ENCODE data around the gene PRR12.

PRR12 gene

GRCh38 chr19:49590971-49591730 lies at the start of gene PRR12:
Gene PRR12, plus strand, starts transcription at chr19:49591182. Its CDS starts 473 bp downstream, at chr19:49591655.
- DNase-seq: peak; percentile 77

- no peak for DNase-seq
These were observed 49.1 kb upstream of the PRR12 start for GRCh38 chr19:49541914-49542313.

GRCh38 chr19:49542446-49542845 lies 48.5 kb upstream of the PRR12 start:
- DNase-seq: no peak

- DNase-seq: no peak
These were observed 48.0 kb upstream of the PRR12 start for GRCh38 chr19:49543032-49543431.

GRCh38 chr19:49544154-49544553 lies 46.8 kb upstream of the PRR12 start:
- peak; percentile 71 for DNase-seq

GRCh38 chr19:49546825-49547565 lies 44.0 kb upstream of the PRR12 start:
- DNase-seq: peak; percentile 71

GRCh38 chr19:49549045-49549444 lies 41.9 kb upstream of the PRR12 start:
- no peak for DNase-seq

- DNase-seq: peak; percentile 80
These were observed 39.5 kb upstream of the PRR12 start for GRCh38 chr19:49551531-49551930.

GRCh38 chr19:49552749-49553148 lies 38.2 kb upstream of the PRR12 start:
- peak; percentile 98 for DNase-seq

- no peak for DNase-seq
These were observed 37.3 kb upstream of the PRR12 start for GRCh38 chr19:49553451-49554271.

- no peak for DNase-seq
These were observed 36.2 kb upstream of the PRR12 start for GRCh38 chr19:49554701-49555181.

GRCh38 chr19:49555600-49556411 lies 35.2 kb upstream of the PRR12 start:
- no peak for DNase-seq

- no peak for DNase-seq
These were observed 34.3 kb upstream of the PRR12 start for GRCh38 chr19:49556412-49557398.

GRCh38 chr19:49557641-49558325 lies 33.2 kb upstream of the PRR12 start:
- DNase-seq: no peak

GRCh38 chr19:49558591-49558990 lies 32.4 kb upstream of the PRR12 start:
- no peak for DNase-seq

GRCh38 chr19:49559443-49559842 lies 31.5 kb upstream of the PRR12 start:
- no peak for DNase-seq

- no peak for DNase-seq
These were observed 31.1 kb upstream of the PRR12 start for GRCh38 chr19:49559928-49560327.

- no peak for DNase-seq
These were observed 30.6 kb upstream of the PRR12 start for GRCh38 chr19:49560358-49560900.

- no peak for DNase-seq
These were observed 26.4 kb upstream of the PRR12 start for GRCh38 chr19:49564616-49565045.

- no peak for DNase-seq
These were observed 25.7 kb upstream of the PRR12 start for GRCh38 chr19:49565261-49565660.

All from MV-4-11 (cell line).